NCI-H1092 (cell line): ENCODE results near the gene PHLPP2.

Experiments
- DNase-seq: peaks from one replicate; lab custom pipeline; 2025; lab: John Stamatoyannopoulos, UW

PHLPP2 gene

GRCh38 chr16:71724320-71724751 lies at the start of gene PHLPP2:
Gene PHLPP2 (minus strand): TSS chr16:71724701. CDS start chr16:71714795, 9,906 bp downstream.
- no peak for DNase-seq

- DNase-seq = no peak
These were observed 47.1 kb upstream of the PHLPP2 start for GRCh38 chr16:71771571-71771970.

GRCh38 chr16:71769222-71769621 lies 44.7 kb upstream of the PHLPP2 start:
- DNase-seq = no peak

GRCh38 chr16:71767060-71767900 lies 42.8 kb upstream of the PHLPP2 start:
- DNase-seq = no peak

- DNase-seq = no peak
These were observed 37.7 kb upstream of the PHLPP2 start for GRCh38 chr16:71762186-71762585.

- DNase-seq = no peak
These were observed 36.6 kb upstream of the PHLPP2 start for GRCh38 chr16:71761097-71761496.

GRCh38 chr16:71758293-71758760 lies 33.8 kb upstream of the PHLPP2 start:
- DNase-seq = no peak

- no peak for DNase-seq
These were observed 30.2 kb upstream of the PHLPP2 start for GRCh38 chr16:71754652-71755051.

GRCh38 chr16:71754108-71754507 lies 29.6 kb upstream of the PHLPP2 start:
- DNase-seq = no peak

- no peak for DNase-seq
These were observed 23.7 kb upstream of the PHLPP2 start for GRCh38 chr16:71748226-71748625.

GRCh38 chr16:71746442-71747046 lies 22.0 kb upstream of the PHLPP2 start:
- DNase-seq = no peak

- no peak for DNase-seq
These were observed 14.4 kb upstream of the PHLPP2 start for GRCh38 chr16:71738855-71739254.

GRCh38 chr16:71737501-71737900 lies 13.0 kb upstream of the PHLPP2 start:
- no peak for DNase-seq

GRCh38 chr16:71734511-71734910 lies 10.0 kb upstream of the PHLPP2 start:
- DNase-seq = no peak

- no peak for DNase-seq
These were observed 8.1 kb upstream of the PHLPP2 start for GRCh38 chr16:71732587-71732986.

GRCh38 chr16:71727551-71728324 lies 3.2 kb upstream of the PHLPP2 start:
- no peak for DNase-seq

GRCh38 chr16:71726476-71727315 lies 2.2 kb upstream of the PHLPP2 start:
- DNase-seq = no peak

- peak; percentile 66 for DNase-seq
These were observed 773 bp downstream of the PHLPP2 start for GRCh38 chr16:71723537-71724319.

GRCh38 chr16:71722801-71723536 lies 1.5 kb downstream of the PHLPP2 start:
- peak; percentile 66 for DNase-seq
